A549 treated with AZD9567 at 1 μM for 4 hours (cell line): ENCODE results near the gene ZNF718. TPM values are rescaled to one million over a fixed set of nuclear protein-coding genes. Genes with fewer than 3 reads are reported as not detected.

Experiments
- total RNA-seq: library from RNA; stranded (reverse); fragments of 200-300 nt; extraction: Qiagen RNA extraction; gene quantifications from 5 replicates; pipeline ENCODE4 v1.2.3, GENCODE V29; 2022; ENCODE audit not compliant: insufficient read depth

The ZNF718 gene
- 0.50 to 0.53 TPM (median 0.51 TPM) in 4 of 5 replicates, not detected in the other for total RNA-seq

GRCh38 chr4:124275-125081, at the start of gene ZNF718:
ZNF718 (plus strand) TSS chr4:124501; CDS start chr4:124671, 170 bp downstream.

Other genes with a start within 250 kb of the ZNF718 start
- gene ZNF595, start 71.2 kb upstream of the ZNF718 start, total RNA-seq: 16.1 to 26.0 TPM (median 21.2 TPM) in 5 replicates
- gene ZNF732, start 181.0 kb downstream of the ZNF718 start, total RNA-seq: not detected in 5 replicates
- gene ZNF141, start 213.3 kb downstream of the ZNF718 start, total RNA-seq: 2.4 to 3.5 TPM (median 2.8 TPM) in 5 replicates